ENCODE results near the gene MTFR1L. TPM values are rescaled to one million over a fixed set of nuclear protein-coding genes. Genes with fewer than 3 reads are reported as not detected.

The MTFR1L gene
- total and polyA plus RNA-seq, 9 of the 15 experiments (the other 6 are each of a cell fraction or from before 2014, with no cell fraction given) = 41.4 to 98.5 (median 53.7) TPM

DNA sequence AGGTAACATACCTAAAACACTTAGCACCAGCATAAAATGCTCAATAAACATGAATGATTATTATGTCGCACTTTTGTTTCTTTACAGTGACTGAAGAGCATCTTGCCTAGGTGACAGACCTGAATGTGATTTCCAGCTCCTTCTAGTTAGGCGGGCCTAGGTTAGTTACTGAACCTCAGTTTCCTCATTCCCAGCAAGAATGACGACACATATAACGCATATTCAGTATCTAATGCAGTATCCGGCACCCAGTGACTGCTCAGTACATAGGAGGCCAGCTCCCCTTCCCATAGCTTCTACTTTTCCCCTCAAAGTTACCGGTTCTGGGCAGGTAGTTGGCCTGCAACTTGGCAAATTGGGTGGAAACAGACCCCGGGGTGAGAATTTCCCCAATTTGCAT, 38.7 kb downstream of the MTFR1L start:
- Histone ChIP-seq H3K79me2 (ENCODE audit: control insufficient read depth, insufficient read depth, low read length) (peaks cover 73% of the 10 kb centered on the region), H3K27me3 (ENCODE audit: control insufficient read depth in 2 of 2, insufficient read depth in 2 of 2, low read length in 2 of 2) (no peaks in the 10 kb centered on the region), H3K36me3 (ENCODE audit: control insufficient read depth, insufficient read depth, low read length) (peaks cover 28% of the 10 kb centered on the region; the same call in 2 of the 3 replicates), H3K4me3 (peak overlapping the region; percentile 87), H3K4me1 (replicated peaks in 1 of 2; ENCODE audit: control insufficient read depth in 2 of 2, insufficient read depth in 2 of 2, low read length in 2 of 2) (peaks cover 49 to 57% of the 10 kb centered on the region in 2 experiments), H3K4me2 (ENCODE audit: insufficient read depth, low read length) (peak overlapping the region; percentile 93), H2AFZ (ENCODE audit: low read depth, low read length) (peak overlapping the region; percentile 96), H3K9me1 (ENCODE audit: control insufficient read depth, insufficient read depth, low read length) (no peaks in the 10 kb centered on the region), H3K27ac (ENCODE audit: extremely low read depth, low read depth, low read length) (peak overlapping the region; percentile 92), H4K20me1 (replicated peaks; ENCODE audit: control insufficient read depth, insufficient read depth, low read length) (peaks cover 6% of the 10 kb centered on the region), H3K9me3 (replicated peaks; ENCODE audit: control insufficient read depth, insufficient read depth, low read depth, low read length) (no peaks in the 10 kb centered on the region), H3K9ac (ENCODE audit: insufficient read depth in 1 of 2, low read depth in 2 of 2, low read length in 2 of 2) (peak overlapping the region; percentile 95 to 99)
- WGBS (ENCODE audit: insufficient coverage, low coverage, missing lambda C conversion rate) = 1% methylated on average over 7 of the region's 7 CpGs
- CTCF ChIA-PET (ENCODE audit: low intra/inter-chr PET ratio) = no interaction called here
- TSS peak; percentile 66 for BruUV-seq (replicated peaks)
- in situ Hi-C loops (cut with MboI) = no loop called here
- FAIRE-seq (peak; percentile 37), ATAC-seq (peak; percentile 1), DNase-seq (ENCODE audit: extremely low read depth in 1 of 4, low spot score in 3 of 4) (no peak)
- intact Hi-C loops (cut with micrococcal nuclease) = no loop called here
- TF ChIP-seq IFI16 (CRISPR knock-in tag; IDR thresholded peaks at IDR 0.05) (no peak), TEAD4 (IDR thresholded peaks at IDR 0.05; ENCODE audit: low read length) (0 out of 2 replicates have a peak, but pooled peaks have one; percentile 9), TEAD4 (CRISPR knock-in tag; IDR thresholded peaks at IDR 0.05; ENCODE audit: borderline replicate concordance) (no peak), ZBTB1 (CRISPR knock-in tag; IDR thresholded peaks at IDR 0.05; ENCODE audit: borderline replicate concordance, low read depth) (no peak), ZNF212 (CRISPR knock-in tag; IDR thresholded peaks at IDR 0.05) (no peak), KAT7 (CRISPR knock-in tag; IDR thresholded peaks at IDR 0.05; ENCODE audit: borderline replicate concordance) (peak; percentile 32), ZNF232 (CRISPR knock-in tag; IDR thresholded peaks at IDR 0.05) (0 out of 2 replicates have a peak, but pooled peaks have one; percentile 18), JUND (IDR thresholded peaks at IDR 0.05; ENCODE audit: borderline replicate concordance, low read depth, low read length) (peak; percentile 25; the same call in 1 of the 2 replicates), JUND (tag; IDR thresholded peaks at IDR 0.05; ENCODE audit: borderline replicate concordance, low read depth, low read length) (no peak), ZNF175 (CRISPR knock-in tag; IDR thresholded peaks at IDR 0.05; ENCODE audit: low read depth) (0 out of 2 replicates have a peak, but pooled peaks have one; percentile 32), RB1 (IDR thresholded peaks at IDR 0.05; ENCODE audit: low read depth) (peak; percentile 35; the same call in 1 of the 2 replicates), BMI1 (IDR thresholded peaks at IDR 0.05; ENCODE audit: low read length) (no peak), ATF7 (IDR thresholded peaks at IDR 0.05) (peak; percentile 11; the same call in 1 of the 2 replicates), RBBP5 (IDR thresholded peaks at IDR 0.05; ENCODE audit: borderline replicate concordance, insufficient read depth, low read length, poor library complexity, severe bottlenecking) (no peak)
- TF ChIP-seq, protein P1, sequence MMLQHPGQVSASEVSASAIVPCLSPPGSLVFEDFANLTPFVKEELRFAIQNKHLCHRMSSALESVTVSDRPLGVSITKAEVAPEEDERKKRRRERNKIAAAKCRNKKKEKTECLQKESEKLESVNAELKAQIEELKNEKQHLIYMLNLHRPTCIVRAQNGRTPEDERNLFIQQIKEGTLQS (IDR thresholded peaks at IDR 0.05) = peak; percentile 24; the same call in 1 of the 2 replicates
- TF ChIP-seq, protein P1 (CRISPR knock-in tag; conservative IDR thresholded peaks at IDR 0.05) = no peak; the same call in 1 of the 2 replicates
- TF ChIP-seq, protein P2, sequence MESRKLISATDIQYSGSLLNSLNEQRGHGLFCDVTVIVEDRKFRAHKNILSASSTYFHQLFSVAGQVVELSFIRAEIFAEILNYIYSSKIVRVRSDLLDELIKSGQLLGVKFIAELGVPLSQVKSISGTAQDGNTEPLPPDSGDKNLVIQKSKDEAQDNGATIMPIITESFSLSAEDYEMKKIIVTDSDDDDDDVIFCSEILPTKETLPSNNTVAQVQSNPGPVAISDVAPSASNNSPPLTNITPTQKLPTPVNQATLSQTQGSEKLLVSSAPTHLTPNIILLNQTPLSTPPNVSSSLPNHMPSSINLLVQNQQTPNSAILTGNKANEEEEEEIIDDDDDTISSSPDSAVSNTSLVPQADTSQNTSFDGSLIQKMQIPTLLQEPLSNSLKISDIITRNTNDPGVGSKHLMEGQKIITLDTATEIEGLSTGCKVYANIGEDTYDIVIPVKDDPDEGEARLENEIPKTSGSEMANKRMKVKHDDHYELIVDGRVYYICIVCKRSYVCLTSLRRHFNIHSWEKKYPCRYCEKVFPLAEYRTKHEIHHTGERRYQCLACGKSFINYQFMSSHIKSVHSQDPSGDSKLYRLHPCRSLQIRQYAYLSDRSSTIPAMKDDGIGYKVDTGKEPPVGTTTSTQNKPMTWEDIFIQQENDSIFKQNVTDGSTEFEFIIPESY (CRISPR knock-in tag; IDR thresholded peaks at IDR 0.05) = 0 out of 2 replicates have a peak, but pooled peaks have one; percentile 16
- TF ChIP-seq, protein P3, sequence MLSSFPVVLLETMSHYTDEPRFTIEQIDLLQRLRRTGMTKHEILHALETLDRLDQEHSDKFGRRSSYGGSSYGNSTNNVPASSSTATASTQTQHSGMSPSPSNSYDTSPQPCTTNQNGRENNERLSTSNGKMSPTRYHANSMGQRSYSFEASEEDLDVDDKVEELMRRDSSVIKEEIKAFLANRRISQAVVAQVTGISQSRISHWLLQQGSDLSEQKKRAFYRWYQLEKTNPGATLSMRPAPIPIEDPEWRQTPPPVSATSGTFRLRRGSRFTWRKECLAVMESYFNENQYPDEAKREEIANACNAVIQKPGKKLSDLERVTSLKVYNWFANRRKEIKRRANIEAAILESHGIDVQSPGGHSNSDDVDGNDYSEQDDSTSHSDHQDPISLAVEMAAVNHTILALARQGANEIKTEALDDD (IDR thresholded peaks at IDR 0.05) = peak; percentile 94
- TF ChIP-seq, protein P4, sequence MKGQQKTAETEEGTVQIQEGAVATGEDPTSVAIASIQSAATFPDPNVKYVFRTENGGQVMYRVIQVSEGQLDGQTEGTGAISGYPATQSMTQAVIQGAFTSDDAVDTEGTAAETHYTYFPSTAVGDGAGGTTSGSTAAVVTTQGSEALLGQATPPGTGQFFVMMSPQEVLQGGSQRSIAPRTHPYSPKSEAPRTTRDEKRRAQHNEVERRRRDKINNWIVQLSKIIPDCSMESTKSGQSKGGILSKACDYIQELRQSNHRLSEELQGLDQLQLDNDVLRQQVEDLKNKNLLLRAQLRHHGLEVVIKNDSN (CRISPR knock-in tag; IDR thresholded peaks at IDR 0.05) = no peak
- POLR2A ChIA-PET = interaction anchor here (0.8 to 5.9 kb wide), 7 partner anchors 11 to 225 kb away, joined by 3 to 49 read pairs (median 3); no protein-coding TSS in a partner anchor
